SK-N-SH treated with all-trans-retinoic acid at 6 μM for 48 hours (cell line): ENCODE data around the gene CDK4.

ENCODE experiments used
- ARNTL ChIP-seq: fragments of 450-650 bp; formaldehyde crosslinking; IDR thresholded peaks from 2 replicates; pipeline ENCODE4 v1.5.0; 2020; ENCODE audit warnings: low read depth, mild to moderate bottlenecking, moderate library complexity, borderline replicate concordance
- BACH2 ChIP-seq: fragments of 250-450 bp; sonication (Bioruptor Pico); IDR thresholded peaks from 2 replicates; pipeline ENCODE4 v1.9.0; 2021; ENCODE audit warnings: mild to moderate bottlenecking, borderline replicate concordance
- GLIS3 ChIP-seq: fragments of 250-450 bp; sonication (Bioruptor Pico); IDR thresholded peaks from 2 replicates; pipeline ENCODE4 v1.5.0; 2020; ENCODE audit warnings: mild to moderate bottlenecking, moderate library complexity
- ISL1 ChIP-seq: fragments of 250-450 bp; sonication (Bioruptor Pico); IDR thresholded peaks from 2 replicates; pipeline ENCODE4 v2.1.2; 2022; ENCODE audit warnings: mild to moderate bottlenecking, moderate library complexity
- RARB ChIP-seq: fragments of 250-450 bp; sonication (Bioruptor Pico); IDR thresholded peaks from 2 replicates; pipeline ENCODE4 v1.8.0; 2021; ENCODE audit warnings: mild to moderate bottlenecking, moderate library complexity
- SNAI2 ChIP-seq: fragments of 250-450 bp; sonication (Bioruptor Pico); IDR thresholded peaks from 2 replicates; pipeline ENCODE4 v1.5.0; 2020; ENCODE audit warnings: mild to moderate bottlenecking, moderate library complexity
- ZC3H10 ChIP-seq: fragments of 250-450 bp; sonication (Bioruptor Pico); IDR thresholded peaks from 2 replicates; pipeline ENCODE4 v1.5.1; 2021; ENCODE audit warnings: mild to moderate bottlenecking, moderate library complexity
- ZFP3 ChIP-seq: fragments of 250-450 bp; sonication (Bioruptor Pico); IDR thresholded peaks from 2 replicates; pipeline ENCODE4 v1.5.0; 2020; ENCODE audit warnings: mild to moderate bottlenecking, moderate library complexity
- ZFP30 ChIP-seq: fragments of 450-650 bp; formaldehyde crosslinking; IDR thresholded peaks from 2 replicates; pipeline ENCODE4 v1.5.0; 2022; ENCODE audit warnings: mild to moderate bottlenecking, moderate library complexity
- ZNF8 ChIP-seq: fragments of 450-650 bp; formaldehyde crosslinking; IDR thresholded peaks from 2 replicates; pipeline ENCODE4 v1.5.0; 2020; ENCODE audit warnings: mild to moderate bottlenecking, moderate library complexity
- TF ChIP-seq, protein P1 (sequence below): fragments of 250-450 bp; sonication (Bioruptor Pico); IDR thresholded peaks from 2 replicates; pipeline ENCODE4 v1.5.0; 2020; ENCODE audit warnings: mild to moderate bottlenecking, moderate library complexity
- TF ChIP-seq, protein P2 (sequence below): fragments of 250-450 bp; sonication (Bioruptor Pico); IDR thresholded peaks from 2 replicates; pipeline ENCODE4 v1.8.0; 2020; ENCODE audit warnings: mild to moderate bottlenecking, moderate library complexity, borderline replicate concordance

DNA sequence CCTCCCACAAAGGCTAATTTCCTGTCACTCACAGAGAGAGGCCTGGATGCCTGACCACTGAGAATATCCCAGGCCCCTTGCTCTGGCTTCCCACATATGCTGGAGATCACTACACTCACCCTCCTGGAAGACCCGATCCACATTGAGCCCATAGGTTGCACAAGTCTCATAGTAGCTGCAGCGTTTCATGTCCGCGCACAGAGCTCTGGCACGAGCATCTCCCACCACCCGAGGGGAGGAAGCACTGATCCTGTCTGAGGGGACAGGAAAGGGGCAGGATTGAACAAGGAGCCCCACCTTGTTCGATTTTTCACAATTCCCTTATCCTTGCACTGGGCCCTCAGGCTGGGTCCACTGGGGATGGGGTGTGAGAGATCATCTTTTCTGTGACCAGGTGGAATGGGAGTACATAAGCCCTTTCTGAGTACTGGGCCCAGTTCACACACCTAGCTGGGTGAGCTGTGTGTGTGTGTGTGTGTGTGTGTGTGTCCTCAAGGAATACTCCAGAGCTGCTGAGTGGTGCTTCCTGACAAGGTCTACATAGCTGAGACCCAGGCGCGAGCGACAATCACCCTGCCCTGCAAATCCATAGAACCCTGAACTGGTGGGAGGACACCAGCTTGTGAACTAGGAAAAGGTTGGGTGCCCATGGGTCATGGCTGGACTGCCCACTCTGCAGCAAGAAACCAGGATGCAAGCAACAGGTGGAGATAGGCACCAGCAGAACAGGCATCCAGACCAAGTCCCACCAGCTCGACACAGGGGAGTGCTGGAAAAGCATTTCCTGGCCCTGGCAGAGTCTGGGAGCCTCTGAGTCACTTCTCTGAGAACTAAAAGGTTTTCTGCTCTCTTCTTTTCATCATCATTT lies 19.1 kb downstream of the CDK4 start:
- TF ChIP-seq ISL1 (CRISPR knock-in tag) (no peak), ZNF8 (CRISPR knock-in tag) (no peak), GLIS3 (CRISPR knock-in tag) (no peak), ZFP3 (CRISPR knock-in tag) (no peak), RARB (no peak), ARNTL (no peak), ZC3H10 (no peak), SNAI2 (CRISPR knock-in tag) (no peak), ZFP30 (CRISPR knock-in tag) (no peak), BACH2 (CRISPR knock-in tag) (no peak)
- TF ChIP-seq, protein P1, sequence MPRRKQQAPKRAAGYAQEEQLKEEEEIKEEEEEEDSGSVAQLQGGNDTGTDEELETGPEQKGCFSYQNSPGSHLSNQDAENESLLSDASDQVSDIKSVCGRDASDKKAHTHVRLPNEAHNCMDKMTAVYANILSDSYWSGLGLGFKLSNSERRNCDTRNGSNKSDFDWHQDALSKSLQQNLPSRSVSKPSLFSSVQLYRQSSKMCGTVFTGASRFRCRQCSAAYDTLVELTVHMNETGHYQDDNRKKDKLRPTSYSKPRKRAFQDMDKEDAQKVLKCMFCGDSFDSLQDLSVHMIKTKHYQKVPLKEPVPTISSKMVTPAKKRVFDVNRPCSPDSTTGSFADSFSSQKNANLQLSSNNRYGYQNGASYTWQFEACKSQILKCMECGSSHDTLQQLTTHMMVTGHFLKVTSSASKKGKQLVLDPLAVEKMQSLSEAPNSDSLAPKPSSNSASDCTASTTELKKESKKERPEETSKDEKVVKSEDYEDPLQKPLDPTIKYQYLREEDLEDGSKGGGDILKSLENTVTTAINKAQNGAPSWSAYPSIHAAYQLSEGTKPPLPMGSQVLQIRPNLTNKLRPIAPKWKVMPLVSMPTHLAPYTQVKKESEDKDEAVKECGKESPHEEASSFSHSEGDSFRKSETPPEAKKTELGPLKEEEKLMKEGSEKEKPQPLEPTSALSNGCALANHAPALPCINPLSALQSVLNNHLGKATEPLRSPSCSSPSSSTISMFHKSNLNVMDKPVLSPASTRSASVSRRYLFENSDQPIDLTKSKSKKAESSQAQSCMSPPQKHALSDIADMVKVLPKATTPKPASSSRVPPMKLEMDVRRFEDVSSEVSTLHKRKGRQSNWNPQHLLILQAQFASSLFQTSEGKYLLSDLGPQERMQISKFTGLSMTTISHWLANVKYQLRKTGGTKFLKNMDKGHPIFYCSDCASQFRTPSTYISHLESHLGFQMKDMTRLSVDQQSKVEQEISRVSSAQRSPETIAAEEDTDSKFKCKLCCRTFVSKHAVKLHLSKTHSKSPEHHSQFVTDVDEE (CRISPR knock-in tag): no peak
- TF ChIP-seq, protein P2, sequence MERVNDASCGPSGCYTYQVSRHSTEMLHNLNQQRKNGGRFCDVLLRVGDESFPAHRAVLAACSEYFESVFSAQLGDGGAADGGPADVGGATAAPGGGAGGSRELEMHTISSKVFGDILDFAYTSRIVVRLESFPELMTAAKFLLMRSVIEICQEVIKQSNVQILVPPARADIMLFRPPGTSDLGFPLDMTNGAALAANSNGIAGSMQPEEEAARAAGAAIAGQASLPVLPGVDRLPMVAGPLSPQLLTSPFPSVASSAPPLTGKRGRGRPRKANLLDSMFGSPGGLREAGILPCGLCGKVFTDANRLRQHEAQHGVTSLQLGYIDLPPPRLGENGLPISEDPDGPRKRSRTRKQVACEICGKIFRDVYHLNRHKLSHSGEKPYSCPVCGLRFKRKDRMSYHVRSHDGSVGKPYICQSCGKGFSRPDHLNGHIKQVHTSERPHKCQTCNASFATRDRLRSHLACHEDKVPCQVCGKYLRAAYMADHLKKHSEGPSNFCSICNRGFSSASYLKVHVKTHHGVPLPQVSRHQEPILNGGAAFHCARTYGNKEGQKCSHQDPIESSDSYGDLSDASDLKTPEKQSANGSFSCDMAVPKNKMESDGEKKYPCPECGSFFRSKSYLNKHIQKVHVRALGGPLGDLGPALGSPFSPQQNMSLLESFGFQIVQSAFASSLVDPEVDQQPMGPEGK (CRISPR knock-in tag): no peak
